ENCODE results near the gene SYT7.

Gene SYT7

GRCh38 chr11:61535998-61536675, 44.7 kb downstream of the SYT7 start:
- no peak for DNase-seq (ENCODE audit: low spot score)

GRCh38 chr11:61534933-61535839, 45.7 kb downstream of the SYT7 start:
- DNase-seq (ENCODE audit: low spot score): no peak

- no peak for DNase-seq (ENCODE audit: low spot score)
Measured at GRCh38 chr11:61534025-61534932, 46.6 kb downstream of the SYT7 start.

DNA sequence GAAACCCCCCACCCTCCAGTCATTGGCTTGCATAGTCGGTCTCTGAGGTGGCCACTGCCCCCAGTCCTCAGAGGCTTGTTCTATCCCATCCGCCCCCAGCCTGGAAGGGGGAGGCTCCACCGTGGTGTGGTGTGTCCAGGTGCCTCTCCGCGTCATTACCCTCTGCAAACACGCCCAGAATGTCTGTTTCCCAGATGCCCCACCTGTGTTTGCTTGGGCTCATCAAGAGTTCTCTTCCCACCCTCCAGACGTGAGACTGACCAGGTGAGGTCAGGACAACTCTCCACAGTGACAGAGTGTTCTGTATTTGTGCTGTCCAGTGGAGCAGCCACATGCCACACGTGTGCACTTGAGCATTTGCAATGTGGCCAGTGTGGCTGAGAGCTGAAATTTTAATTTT, 47.5 kb downstream of the SYT7 start:
- no peak for DNase-seq (ENCODE audit: low spot score)

- no peak for DNase-seq (ENCODE audit: low spot score)
Measured at GRCh38 chr11:61533039-61533375, 47.9 kb downstream of the SYT7 start.

GRCh38 chr11:61532134-61533038, 48.5 kb downstream of the SYT7 start:
- DNase-seq (ENCODE audit: low spot score): peak; percentile 51

DNA sequence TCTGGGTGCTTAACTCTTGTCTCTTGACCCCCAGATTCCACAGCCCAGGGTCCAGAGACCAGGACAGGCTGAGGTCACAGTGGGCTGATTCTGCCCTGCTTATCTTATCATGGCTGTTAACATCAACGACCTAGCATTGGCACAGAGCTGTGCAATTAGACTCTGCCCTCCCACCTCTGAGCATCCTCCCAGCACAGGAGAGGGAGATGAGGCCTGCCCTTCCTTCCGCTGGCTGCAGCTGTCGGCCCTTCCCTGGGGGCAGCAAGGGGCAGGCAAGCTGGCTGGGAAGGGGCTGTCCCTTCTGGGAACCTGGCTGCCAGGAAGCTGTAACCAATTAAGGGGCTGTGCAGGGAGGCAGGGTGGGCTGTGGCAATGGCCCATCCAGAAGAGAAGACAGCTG, 49.8 kb downstream of the SYT7 start:
- DNase-seq (ENCODE audit: low spot score): no peak

DNA sequence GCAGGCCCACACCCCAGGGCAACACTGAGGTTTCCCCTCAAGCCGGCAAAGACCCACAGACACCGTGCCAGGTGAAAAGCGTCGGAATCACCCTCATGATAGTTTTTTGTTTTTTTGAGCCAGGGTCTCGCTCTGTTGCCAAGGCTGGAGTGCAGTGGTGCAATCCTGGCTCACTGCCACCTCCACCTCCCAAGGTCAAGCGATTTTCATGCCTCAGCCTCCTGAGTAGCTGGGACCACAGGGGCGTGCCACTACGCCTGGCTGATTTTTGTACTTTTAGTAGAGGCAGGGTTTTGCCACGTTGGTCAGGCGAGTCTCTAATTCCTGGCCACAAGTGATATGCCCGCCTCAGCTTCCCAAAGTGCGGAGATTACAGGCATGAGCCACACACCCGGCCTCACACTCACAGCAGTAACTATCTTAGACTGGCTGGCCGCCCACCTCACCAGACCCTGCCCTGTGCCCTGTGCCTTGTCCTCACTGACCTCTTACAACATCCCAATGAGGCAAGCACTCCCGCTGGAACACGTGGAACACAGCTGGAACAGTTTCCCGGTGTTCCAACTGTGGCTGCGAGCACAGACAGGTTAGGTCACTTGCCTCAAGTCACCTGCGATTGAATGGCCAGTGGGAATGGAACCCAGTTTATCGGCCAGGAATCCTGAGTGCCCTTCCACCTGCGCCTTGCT, 51.2 kb downstream of the SYT7 start:
- DNase-seq (ENCODE audit: low spot score): no peak

- no peak for DNase-seq (ENCODE audit: low spot score)
Measured at GRCh38 chr11:61528114-61528513, 52.8 kb downstream of the SYT7 start.

DNA sequence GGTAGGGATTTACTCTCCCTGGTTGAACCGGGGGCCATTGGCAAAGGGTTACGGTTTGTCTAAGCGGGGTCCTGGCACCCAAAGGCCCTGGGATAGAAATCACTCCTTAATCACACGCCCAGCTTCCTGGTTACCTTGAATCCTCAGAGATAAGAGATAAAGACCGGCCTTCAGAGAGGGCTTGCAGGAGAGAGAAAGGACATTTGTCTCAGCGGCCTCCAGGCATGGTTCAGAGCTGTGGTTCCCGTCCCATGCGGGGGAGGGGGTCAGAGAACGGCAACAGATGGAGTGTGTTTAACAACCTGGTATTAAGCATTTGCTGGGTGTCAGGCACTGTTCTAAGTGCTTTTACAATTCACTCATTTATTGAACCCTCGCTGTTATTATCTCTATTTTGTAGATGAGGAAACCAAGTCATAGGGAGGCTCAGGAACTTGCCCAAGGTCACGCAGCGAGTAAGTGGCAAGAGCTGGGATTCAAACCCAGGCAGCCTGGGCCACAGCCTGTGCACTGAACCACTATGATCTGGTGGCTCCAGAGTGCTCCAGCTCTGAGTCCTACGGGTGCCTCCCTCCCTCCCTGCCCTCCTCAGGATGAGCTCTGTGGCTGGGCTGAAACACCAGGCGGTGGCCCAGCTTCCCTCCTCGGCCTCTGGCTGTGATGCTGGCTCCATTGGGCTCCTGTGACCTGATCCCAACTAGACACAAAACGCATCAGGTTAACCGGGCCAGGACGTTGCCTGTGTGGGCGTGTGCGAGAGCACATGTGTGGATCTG, 53.7 kb downstream of the SYT7 start:
- DNase-seq (ENCODE audit: low spot score): no peak

DNA sequence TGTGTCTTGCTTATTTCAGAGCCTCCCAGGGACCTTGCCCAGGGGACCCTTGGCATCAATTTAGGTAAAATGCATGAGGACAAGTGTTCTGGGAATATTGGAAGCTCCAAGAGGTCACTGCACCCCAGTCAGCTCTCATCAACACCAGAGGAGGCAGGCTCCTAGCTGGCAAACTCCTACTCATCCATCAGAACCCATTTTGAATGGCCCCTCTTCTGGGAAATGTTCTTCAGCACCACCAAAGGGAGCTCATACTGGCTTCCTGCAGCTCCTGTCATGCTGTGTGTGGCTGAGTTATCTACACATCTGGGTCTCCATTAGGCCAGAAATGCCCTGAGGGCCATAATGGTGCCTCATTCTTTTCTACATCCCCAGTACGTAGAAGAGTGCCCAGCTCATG, 54.6 kb downstream of the SYT7 start:
- DNase-seq (ENCODE audit: low spot score): no peak

DNA sequence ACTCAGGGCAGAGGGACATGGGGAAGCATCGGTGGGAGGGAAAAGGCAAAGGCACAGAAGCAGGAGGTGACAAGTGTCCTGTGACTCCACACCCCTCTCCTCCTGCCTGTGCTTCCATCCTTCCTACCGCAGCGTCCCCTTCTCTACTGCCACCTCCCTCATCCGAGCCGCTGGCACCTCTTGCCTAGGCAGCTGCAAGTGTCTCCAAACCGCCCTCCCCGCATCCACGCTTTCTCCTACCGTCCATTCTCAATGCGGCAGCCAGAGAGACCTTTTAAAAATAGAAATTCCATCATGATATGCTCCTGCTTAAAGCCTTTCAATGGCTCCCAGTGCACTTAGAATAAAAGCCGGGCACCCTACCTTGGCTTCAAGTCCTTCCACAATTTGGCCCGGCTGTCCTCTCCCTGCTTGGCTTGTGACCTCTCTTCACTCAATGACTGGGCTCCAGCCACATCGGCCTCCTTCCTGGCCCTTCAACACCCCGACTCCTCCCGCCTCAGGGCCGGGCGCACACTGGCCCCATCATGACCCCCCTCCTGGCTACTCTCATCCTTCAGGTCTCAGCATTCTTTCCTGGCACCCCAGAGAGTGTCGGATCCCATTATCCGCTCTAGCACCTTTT, 55.8 kb downstream of the SYT7 start:
- no peak for DNase-seq (ENCODE audit: low spot score)

- no peak for DNase-seq (ENCODE audit: low spot score)
Measured at GRCh38 chr11:61524446-61524845, 56.4 kb downstream of the SYT7 start.

DNA sequence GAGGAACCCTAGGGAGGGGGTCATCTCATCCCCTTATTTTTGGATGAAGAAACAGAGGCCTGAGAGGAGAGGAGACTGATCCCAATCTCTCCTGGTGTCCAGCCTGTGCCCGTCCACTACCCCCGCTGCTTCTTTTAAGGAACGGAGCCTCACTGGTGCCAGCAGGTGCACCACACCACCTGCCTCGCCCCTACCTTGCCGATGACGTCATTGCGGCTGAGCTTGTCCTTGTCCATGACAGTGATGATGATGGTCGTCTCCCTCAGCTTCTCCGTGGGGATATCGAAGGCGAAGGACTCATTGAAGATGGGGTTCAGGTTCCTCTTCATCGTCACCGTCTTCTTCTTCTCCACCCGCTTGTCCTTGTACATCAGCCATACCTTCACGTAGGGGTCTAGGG, 58.0 kb downstream of the SYT7 start:
- no peak for DNase-seq (ENCODE audit: low spot score)

GRCh38 chr11:61518032-61518795, 62.7 kb downstream of the SYT7 start:
- no peak for DNase-seq (ENCODE audit: low spot score)

GRCh38 chr11:61516675-61517572, 64.0 kb downstream of the SYT7 start:
- DNase-seq (ENCODE audit: low spot score): peak; percentile 63

DNA sequence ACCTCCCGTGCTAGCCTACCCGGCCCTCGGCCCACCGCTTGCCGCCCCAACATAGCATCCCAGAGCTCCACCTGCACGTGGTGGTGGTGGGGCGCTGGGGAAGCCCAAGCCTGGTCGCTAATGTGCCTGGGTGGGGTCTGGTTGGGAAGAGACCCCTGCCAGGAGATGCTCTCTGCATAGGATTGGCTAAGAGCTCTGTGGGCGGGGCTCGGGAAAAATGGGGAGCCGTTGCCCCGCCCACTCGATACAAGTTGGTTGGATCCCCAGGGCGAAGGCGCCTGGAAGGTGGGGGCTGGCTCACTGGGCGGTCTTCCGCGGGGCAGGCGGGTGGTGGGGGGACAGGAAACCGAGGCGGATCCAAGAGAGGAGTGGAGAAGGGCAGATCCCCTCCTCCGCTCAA, 64.7 kb downstream of the SYT7 start:
- no peak for DNase-seq (ENCODE audit: low spot score)

GRCh38 chr11:61515686-61516085, 65.2 kb downstream of the SYT7 start:
- DNase-seq (ENCODE audit: low spot score): no peak
